Measurements from ENCODE around the gene MRE11. TPM values are rescaled to one million over a fixed set of nuclear protein-coding genes. Genes with fewer than 3 reads are reported as not detected.

The MRE11 gene
- total and polyA plus RNA-seq, 10 of the 15 experiments (the other 5 are each of a cell fraction or from before 2014, with no cell fraction given): 16.2 to 39.2 (median 26.9) TPM

DNA sequence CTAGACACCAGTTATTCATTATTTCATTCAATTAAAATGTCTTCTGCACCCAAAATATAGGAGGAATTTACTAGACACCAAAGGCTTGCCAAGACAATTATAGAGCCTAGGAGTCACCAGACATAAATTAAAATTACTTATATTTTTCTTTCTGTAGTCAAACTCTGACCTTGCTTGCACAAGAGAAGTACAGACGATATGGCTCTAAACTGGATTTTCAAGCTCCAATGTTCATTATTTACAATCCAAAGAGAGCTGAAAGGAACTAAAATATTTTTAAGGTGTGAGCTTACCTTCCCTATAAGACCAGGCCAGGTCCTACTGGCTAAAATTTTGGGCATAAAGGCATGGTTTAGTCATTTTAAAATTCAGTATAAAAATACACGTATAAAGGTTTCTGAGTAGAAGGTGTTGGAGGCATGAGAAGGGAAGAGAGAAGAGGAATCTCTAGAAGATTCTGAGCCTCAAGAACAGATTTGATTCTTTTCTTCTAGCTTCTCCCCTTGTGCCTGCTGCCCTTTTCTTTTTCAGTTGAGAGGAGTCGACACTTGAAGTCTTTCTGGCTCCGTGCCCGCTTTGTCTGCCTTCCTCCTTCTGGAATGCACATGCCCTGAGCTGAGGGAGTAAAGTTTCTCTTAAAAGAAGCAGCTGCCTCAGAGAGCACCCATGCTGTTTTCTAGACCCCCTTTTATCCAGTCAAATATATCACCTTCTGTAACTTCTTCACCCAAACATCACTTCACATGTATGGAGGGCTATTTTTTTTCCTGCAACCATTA lies 32.1 kb upstream of the MRE11 start:
- H3K4me1 ChIP-seq (ENCODE audit: control insufficient read depth, insufficient read depth, low read length): no peaks in the 10 kb centered on the region; the same call in 1 of the 2 replicates
- ChIA-PET SMC1A (ENCODE audit: uncharacterized antibody, unreplicated experiment) (interaction anchor here (0.7 to 13.5 kb wide), 9 partner anchors 9 to 97 kb away, joined by 3 to 179 read pairs (median 4); no protein-coding TSS in a partner anchor), CTCF (interaction anchor here (0.6 to 15.7 kb wide), 7 partner anchors 9 to 236 kb away, joined by 3 to 337 read pairs (median 5); no protein-coding TSS in a partner anchor), POLR2A (interaction anchor here (0.6 kb wide), 1 partner anchor 343 kb away, joined by 3 read pairs; no protein-coding TSS in a partner anchor), RAD21 (ENCODE audit: unreplicated experiment) (interaction anchor here (0.9 to 1.9 kb wide), 4 partner anchors 22 to 77 kb away, joined by 3 to 6 read pairs (median 4); no protein-coding TSS in a partner anchor)
- 52% methylated on average over 5 of the region's 5 CpGs for WGBS (ENCODE audit: insufficient coverage, insufficient replicate concordance, low lambda C conversion rate, missing lambda C conversion rate)
- no peaks in the 10 kb centered on the region for H3K27me3 ChIP-seq (replicated peaks in 1 of 2; ENCODE audit: control insufficient read depth in 2 of 2, insufficient read depth in 2 of 2, low read length in 1 of 2)
- ATAC-seq: no peak
- H3K36me3 ChIP-seq (ENCODE audit: control insufficient read depth in 2 of 2, insufficient read depth in 2 of 2, low read length in 1 of 2): no peaks in the 10 kb centered on the region
- intact Hi-C loops (cut with micrococcal nuclease; ENCODE audit: unreplicated experiment): no loop called here
- no peaks in the 10 kb centered on the region for H3K9me3 ChIP-seq (replicated peaks; ENCODE audit: control insufficient read depth, insufficient read depth, low read length)
- no peaks in the 10 kb centered on the region for H3K79me2 ChIP-seq (ENCODE audit: control insufficient read depth, insufficient read depth, low read length)
- no peak overlapping the region for H3K9ac ChIP-seq (ENCODE audit: control insufficient read depth, insufficient read depth, low read length)
- no peak overlapping the region for H3K4me2 ChIP-seq (ENCODE audit: control insufficient read depth, insufficient read depth)
- DNase-seq (ENCODE audit: low read depth, low spot score): no peak
- H4K20me1 ChIP-seq (ENCODE audit: control insufficient read depth, insufficient read depth): no peaks in the 10 kb centered on the region
- no TSS peak for BruUV-seq (replicated peaks)
- FAIRE-seq: no peak
- in situ Hi-C loops (cut with MboI): no loop called here
- no peak overlapping the region for H2AFZ ChIP-seq (ENCODE audit: control insufficient read depth, low read depth, low read length)
- H3K4me3 ChIP-seq: no peak overlapping the region
- H3K27ac ChIP-seq (ENCODE audit: control insufficient read depth, insufficient read depth): no peak overlapping the region
- no peak for TF ChIP-seq IKZF2 (IDR thresholded peaks at IDR 0.05)
- TF ChIP-seq KLF5 (IDR thresholded peaks at IDR 0.05; ENCODE audit: partially characterized antibody): no peak
- no peak for TF ChIP-seq CEBPB (IDR thresholded peaks at IDR 0.05; ENCODE audit: borderline replicate concordance in 1 of 2, low read depth in 2 of 2, low read length in 2 of 2)
- no peak for TF ChIP-seq SMAD5 (IDR thresholded peaks at IDR 0.05; ENCODE audit: low read depth)
- TF ChIP-seq BMI1 (IDR thresholded peaks at IDR 0.05; ENCODE audit: borderline replicate concordance): no peak
- TF ChIP-seq, protein P1, sequence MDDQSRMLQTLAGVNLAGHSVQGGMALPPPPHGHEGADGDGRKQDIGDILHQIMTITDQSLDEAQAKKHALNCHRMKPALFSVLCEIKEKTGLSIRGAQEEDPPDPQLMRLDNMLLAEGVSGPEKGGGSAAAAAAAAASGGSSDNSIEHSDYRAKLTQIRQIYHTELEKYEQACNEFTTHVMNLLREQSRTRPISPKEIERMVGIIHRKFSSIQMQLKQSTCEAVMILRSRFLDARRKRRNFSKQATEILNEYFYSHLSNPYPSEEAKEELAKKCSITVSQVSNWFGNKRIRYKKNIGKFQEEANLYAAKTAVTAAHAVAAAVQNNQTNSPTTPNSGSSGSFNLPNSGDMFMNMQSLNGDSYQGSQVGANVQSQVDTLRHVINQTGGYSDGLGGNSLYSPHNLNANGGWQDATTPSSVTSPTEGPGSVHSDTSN (IDR thresholded peaks at IDR 0.05; ENCODE audit: insufficient replicate concordance, low read depth, low read length): no peak
- no peak for TF ChIP-seq EGR1 (IDR thresholded peaks at IDR 0.05; ENCODE audit: borderline replicate concordance in 1 of 2, low read depth in 2 of 2, low read length in 2 of 2)
- no peak for TF ChIP-seq KDM1A (IDR thresholded peaks at IDR 0.05; ENCODE audit: borderline replicate concordance)
- TF ChIP-seq, protein P2, sequence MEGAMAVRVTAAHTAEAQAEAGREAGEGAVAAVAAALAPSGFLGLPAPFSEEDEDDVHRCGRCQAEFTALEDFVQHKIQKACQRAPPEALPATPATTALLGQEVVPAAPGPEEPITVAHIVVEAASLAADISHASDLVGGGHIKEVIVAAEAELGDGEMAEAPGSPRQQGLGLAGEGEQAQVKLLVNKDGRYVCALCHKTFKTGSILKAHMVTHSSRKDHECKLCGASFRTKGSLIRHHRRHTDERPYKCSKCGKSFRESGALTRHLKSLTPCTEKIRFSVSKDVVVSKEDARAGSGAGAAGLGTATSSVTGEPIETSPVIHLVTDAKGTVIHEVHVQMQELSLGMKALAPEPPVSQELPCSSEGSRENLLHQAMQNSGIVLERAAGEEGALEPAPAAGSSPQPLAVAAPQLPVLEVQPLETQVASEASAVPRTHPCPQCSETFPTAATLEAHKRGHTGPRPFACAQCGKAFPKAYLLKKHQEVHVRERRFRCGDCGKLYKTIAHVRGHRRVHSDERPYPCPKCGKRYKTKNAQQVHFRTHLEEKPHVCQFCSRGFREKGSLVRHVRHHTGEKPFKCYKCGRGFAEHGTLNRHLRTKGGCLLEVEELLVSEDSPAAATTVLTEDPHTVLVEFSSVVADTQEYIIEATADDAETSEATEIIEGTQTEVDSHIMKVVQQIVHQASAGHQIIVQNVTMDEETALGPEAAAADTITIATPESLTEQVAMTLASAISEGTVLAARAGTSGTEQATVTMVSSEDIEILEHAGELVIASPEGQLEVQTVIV (IDR thresholded peaks at IDR 0.05; ENCODE audit: borderline replicate concordance, partially characterized antibody): no peak
- TF ChIP-seq, protein P3, sequence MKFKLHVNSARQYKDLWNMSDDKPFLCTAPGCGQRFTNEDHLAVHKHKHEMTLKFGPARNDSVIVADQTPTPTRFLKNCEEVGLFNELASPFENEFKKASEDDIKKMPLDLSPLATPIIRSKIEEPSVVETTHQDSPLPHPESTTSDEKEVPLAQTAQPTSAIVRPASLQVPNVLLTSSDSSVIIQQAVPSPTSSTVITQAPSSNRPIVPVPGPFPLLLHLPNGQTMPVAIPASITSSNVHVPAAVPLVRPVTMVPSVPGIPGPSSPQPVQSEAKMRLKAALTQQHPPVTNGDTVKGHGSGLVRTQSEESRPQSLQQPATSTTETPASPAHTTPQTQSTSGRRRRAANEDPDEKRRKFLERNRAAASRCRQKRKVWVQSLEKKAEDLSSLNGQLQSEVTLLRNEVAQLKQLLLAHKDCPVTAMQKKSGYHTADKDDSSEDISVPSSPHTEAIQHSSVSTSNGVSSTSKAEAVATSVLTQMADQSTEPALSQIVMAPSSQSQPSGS (IDR thresholded peaks at IDR 0.05; ENCODE audit: low read length): no peak
- no peak for TF ChIP-seq ZNF384 (IDR thresholded peaks at IDR 0.05; ENCODE audit: borderline replicate concordance, low read depth, low read length)
- TF ChIP-seq, protein P4, sequence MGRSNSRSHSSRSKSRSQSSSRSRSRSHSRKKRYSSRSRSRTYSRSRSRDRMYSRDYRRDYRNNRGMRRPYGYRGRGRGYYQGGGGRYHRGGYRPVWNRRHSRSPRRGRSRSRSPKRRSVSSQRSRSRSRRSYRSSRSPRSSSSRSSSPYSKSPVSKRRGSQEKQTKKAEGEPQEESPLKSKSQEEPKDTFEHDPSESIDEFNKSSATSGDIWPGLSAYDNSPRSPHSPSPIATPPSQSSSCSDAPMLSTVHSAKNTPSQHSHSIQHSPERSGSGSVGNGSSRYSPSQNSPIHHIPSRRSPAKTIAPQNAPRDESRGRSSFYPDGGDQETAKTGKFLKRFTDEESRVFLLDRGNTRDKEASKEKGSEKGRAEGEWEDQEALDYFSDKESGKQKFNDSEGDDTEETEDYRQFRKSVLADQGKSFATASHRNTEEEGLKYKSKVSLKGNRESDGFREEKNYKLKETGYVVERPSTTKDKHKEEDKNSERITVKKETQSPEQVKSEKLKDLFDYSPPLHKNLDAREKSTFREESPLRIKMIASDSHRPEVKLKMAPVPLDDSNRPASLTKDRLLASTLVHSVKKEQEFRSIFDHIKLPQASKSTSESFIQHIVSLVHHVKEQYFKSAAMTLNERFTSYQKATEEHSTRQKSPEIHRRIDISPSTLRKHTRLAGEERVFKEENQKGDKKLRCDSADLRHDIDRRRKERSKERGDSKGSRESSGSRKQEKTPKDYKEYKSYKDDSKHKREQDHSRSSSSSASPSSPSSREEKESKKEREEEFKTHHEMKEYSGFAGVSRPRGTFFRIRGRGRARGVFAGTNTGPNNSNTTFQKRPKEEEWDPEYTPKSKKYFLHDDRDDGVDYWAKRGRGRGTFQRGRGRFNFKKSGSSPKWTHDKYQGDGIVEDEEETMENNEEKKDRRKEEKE (IDR thresholded peaks at IDR 0.05): no peak
- no peak for TF ChIP-seq TCF7 (IDR thresholded peaks at IDR 0.05; ENCODE audit: borderline replicate concordance)
